GM18505 (cell line): Measurements from ENCODE around the gene PLCE1.

ENCODE experiments used
- ATAC-seq: cut with Tn5 transposase; IDR thresholded peaks from one replicate; pipeline ENCODE4 v1.9.1; 2021; ENCODE audit not compliant: unreplicated experiment
- POLR2A ChIP-seq: IDR thresholded peaks from 4 replicates; pipeline ENCODE4 v1.6.1; 2011; ENCODE audit warnings: borderline replicate concordance; ENCODE audit not compliant: insufficient read depth, insufficient read length; ENCODE audit errors: extremely low read depth

PLCE1 gene

GRCh38 chr10:94016727-94017714 is 23.3 kb downstream of the PLCE1 start:
- ATAC-seq: no peak

DNA sequence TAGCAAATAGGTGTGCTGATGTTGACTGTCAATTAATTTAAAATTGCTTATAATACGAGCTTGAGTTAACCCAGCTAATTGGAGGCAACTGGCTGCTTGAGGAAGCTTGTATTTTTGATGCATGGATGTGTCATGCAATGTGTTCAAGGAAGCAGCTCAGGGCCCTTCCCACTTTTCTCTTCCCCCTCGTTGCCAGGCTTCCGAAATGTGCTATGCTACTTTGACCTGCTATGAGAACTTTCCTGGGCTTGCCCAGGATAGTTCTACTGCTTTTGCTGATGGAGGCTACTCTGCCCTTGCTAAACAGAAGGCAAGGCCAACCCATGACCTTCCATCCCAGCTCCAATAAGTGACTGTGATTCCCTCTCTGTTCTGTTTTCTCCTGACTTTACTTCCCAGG is 24.4 kb downstream of the PLCE1 start:
- no peak for TF ChIP-seq POLR2A

More at GRCh38 chr10:94016727-94017714, 23.3 kb downstream of the PLCE1 start:
- no peak for TF ChIP-seq POLR2A

GRCh38 chr10:94023906-94024305 is 30.2 kb downstream of the PLCE1 start:
- TF ChIP-seq POLR2A: no peak
- no peak for ATAC-seq

More for the DNA sequence above, 24.4 kb downstream of the PLCE1 start:
- ATAC-seq: no peak

- ATAC-seq: no peak
- TF ChIP-seq POLR2A: no peak
Observed at GRCh38 chr10:94024407-94024806, 30.7 kb downstream of the PLCE1 start.

DNA sequence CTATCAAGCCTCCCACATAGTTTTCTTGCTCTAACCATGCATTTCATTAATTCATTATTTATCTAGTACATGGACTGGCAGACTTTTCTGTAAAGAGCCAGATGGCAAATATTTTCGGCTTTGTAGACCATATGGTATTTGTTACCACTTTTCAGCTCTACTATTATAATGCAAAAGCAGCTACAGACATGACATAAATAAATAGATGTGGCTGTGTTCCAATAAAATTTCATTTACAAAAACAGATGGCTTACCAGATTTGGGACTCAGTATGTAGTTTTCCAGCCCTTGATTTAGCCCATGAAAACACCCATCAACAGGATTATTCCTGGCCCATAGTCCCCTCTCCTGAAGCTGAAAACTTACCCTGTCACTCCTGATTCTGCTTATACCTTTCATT is 32.1 kb downstream of the PLCE1 start:
- no peak for ATAC-seq
- TF ChIP-seq POLR2A: no peak

DNA sequence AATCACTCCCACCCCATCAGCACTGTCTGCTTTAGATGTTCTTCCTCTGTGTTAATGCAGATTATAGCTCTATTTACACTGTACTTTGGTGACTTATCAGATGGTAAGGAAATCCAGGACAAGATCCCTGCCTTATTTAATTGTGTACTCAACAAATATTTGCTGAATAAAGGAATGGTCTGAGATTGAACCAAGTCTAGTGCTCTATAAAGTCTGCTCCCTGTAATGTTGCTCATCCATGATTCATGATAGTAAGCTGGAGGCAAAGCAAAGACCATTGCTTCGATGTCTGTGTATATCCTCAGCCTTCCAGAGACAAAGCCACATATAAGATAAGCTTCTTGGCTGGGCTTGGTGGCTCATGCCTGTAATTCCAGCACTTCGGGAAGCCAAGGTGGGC is 33.5 kb downstream of the PLCE1 start:
- ATAC-seq: no peak
- TF ChIP-seq POLR2A: no peak

GRCh38 chr10:94029955-94030354 is 36.2 kb downstream of the PLCE1 start:
- ATAC-seq: no peak

DNA sequence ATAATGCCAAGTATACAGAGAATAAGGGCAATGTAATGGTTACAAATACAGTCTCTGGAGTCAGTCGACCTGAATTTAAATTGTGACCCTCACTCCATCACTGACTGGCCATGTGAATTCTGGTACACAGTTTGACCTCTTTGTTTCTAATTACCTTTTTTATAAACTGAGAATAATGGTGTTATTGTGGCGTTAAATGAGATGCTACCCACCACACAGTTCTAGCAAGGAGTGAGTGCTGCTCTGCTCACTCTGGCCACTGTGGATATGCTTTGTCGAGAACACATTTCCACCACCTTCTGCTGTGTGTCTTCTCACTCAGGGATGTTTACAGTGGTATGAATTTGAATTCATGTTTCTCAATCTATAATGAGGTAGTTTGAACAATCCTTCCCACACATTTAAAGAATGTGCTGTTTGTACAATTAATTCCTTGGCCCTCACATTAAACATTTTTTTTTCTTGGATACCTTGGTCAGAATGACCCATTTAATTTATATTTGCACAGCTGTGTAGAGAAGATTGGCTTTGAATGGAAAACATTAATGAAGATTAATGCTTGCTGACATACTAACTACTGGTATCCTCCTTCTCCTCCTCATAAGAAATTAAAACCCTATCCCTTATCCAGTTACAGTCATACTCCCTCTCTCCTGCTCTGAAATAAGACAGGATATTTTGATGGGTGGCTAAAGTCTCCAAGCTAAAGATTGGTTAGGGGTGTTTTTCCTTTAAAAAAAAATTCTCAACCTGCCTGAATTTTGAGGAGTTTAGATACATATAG is 42.4 kb downstream of the PLCE1 start:
- TF ChIP-seq POLR2A: no peak
- no peak for ATAC-seq

More at GRCh38 chr10:94029955-94030354, 36.2 kb downstream of the PLCE1 start:
- TF ChIP-seq POLR2A: no peak

- no peak for TF ChIP-seq POLR2A
- no peak for ATAC-seq
Observed at GRCh38 chr10:94036766-94037033, 43.0 kb downstream of the PLCE1 start.

GRCh38 chr10:94037286-94037685 is 43.6 kb downstream of the PLCE1 start:
- TF ChIP-seq POLR2A: no peak
- no peak for ATAC-seq

DNA sequence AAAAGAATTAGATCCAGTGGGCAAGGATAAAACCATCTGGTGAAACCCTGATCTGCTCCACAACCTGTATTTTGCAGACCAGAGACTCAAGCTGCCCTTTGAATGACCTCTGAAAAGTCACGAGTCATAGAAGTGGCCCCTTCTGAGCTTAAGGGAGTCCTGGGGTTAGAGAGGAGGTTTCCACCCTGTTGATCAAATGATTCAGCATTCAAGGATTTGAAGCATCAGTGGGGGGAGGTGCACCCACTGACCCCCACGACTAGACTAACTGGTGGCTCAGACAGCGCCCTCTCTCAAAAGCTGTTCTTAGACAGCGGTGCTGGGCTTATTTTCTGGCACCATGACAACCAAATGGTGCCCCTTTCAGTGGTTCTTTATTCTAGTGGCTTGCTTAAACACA is 44.3 kb downstream of the PLCE1 start:
- ATAC-seq: no peak
- TF ChIP-seq POLR2A: no peak

DNA sequence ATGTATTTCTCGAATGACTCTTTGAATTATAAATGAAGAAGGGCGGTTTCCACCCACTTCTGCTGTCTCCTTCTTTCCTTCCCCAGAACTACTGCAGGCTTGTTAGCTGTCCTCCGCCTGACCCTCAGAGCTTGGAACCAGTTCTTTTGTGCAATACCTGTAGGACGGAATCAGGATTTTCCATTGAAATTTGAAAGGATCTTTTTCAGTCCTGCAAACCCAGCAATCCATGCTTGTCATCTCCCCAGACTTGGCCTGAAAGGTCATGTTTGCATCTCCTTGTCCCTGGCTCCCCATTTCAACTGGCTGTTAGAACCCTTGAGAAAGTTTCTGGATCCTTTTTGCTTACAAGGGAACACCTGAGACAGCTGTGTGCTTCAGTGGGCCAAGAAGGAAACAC is 47.5 kb downstream of the PLCE1 start:
- TF ChIP-seq POLR2A: no peak
- no peak for ATAC-seq

DNA sequence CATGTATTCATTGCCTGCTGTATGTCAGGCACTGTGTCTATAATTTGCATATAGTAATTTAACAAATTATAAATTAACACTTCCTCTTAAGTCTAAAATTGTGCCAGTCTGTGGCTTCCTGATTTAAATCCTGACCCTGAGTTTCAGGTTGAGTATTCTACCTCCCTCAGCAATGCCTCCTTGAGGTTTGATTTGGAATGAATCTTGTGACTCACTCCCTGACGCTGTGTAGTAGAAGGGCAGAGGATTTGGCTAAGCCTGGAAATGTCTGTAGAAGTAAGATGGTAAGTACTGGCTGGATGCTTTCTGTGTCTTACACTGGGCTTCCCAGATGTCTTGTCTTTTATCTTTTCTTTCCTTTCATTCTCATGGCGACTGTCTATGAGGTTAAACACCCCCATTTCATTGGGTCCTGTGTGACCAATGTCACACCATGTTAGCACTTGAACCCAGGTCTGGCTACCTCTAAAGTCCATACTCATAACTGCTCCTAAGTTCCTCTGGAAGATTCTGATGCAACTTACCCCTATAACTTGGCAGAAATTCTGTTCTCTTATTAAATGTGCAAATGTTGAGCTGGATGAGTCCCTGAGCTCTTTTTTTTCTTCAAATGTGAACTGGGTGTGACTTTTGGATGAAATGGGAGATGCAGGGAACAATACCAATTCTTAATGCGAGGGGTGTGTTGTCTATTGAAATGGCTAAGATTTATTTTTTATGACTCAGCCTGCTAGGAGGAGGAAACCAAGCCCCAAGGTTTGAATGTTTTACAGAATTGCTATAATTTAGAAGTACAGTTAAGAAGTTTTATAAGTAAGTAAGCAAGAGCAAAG is 48.5 kb downstream of the PLCE1 start:
- no peak for ATAC-seq
- TF ChIP-seq POLR2A: no peak
